ENCODE data around the gene ASTL. TPM values are rescaled to one million over a fixed set of nuclear protein-coding genes. Genes with fewer than 3 reads are reported as not detected.
"Not testable (repeated sequence)": the region's sequence is repeated elsewhere in the genome, so short reads cannot be mapped to it uniquely, and the experiment has no call there.

The ASTL gene
- total RNA-seq, 1 donor from 2014 or later = 1.1 TPM

- intact Hi-C loops (cut with micrococcal nuclease) = loop anchor here (1.0 to 5.0 kb wide), 7 partner anchors 61 to 1850 kb away; partner anchors contain the start of genes ACTR1B, ARID5A, KANSL3 and NCAPH
These were observed 8.7 kb upstream of the ASTL start for GRCh38 chr2:96146881-96147592.

GRCh38 chr2:96146153-96146880 lies 8.0 kb upstream of the ASTL start:
- intact Hi-C loops (cut with micrococcal nuclease) = loop anchor here (1.0 to 5.0 kb wide), 7 partner anchors 62 to 1851 kb away; partner anchors contain the start of genes ACTR1B, ARID5A, KANSL3 and NCAPH

GRCh38 chr2:96145848-96146152 lies 7.5 kb upstream of the ASTL start:
- intact Hi-C loops (cut with micrococcal nuclease) = loop anchor here (1.0 to 5.0 kb wide), 10 partner anchors 29 to 1852 kb away; partner anchors contain the start of genes ACTR1B, ADRA2B, ARID5A and KANSL3

- intact Hi-C loops (cut with micrococcal nuclease) = loop anchor here (1.0 to 5.0 kb wide), 8 partner anchors 29 to 1852 kb away; partner anchors contain the start of genes ACTR1B, ADRA2B, KANSL3 and NCAPH
These were observed 6.9 kb upstream of the ASTL start, which contains the start of gene DUSP2 for GRCh38 chr2:96145036-96145847. DUSP2 (minus strand) TSS chr2:96145440; CDS start chr2:96145354, 86 bp downstream.

- intact Hi-C loops (cut with micrococcal nuclease) = loop anchor here (1.0 to 5.0 kb wide), 8 partner anchors 28 to 1853 kb away; partner anchors contain the start of genes ACTR1B, ADRA2B, KANSL3 and NCAPH
These were observed 6.3 kb upstream of the ASTL start for GRCh38 chr2:96144481-96145035.

- intact Hi-C loops (cut with micrococcal nuclease) = loop anchor here (2.0 kb wide), 1 partner anchor 343 kb away; no protein-coding TSS in a partner anchor
These were observed 5.7 kb upstream of the ASTL start for GRCh38 chr2:96143848-96144480.

- intact Hi-C loops (cut with micrococcal nuclease) = no loop called here
These were observed 5.0 kb upstream of the ASTL start for GRCh38 chr2:96143231-96143847.

GRCh38 chr2:96142217-96143113 lies 4.2 kb upstream of the ASTL start:
- intact Hi-C loops (cut with micrococcal nuclease) = no loop called here

GRCh38 chr2:96141624-96141967 lies 3.3 kb upstream of the ASTL start:
- intact Hi-C loops (cut with micrococcal nuclease) = not testable (repeated sequence)

GRCh38 chr2:96140941-96141623 lies 2.8 kb upstream of the ASTL start:
- intact Hi-C loops (cut with micrococcal nuclease) = no loop called here

- intact Hi-C loops (cut with micrococcal nuclease) = no loop called here
These were observed 968 bp upstream of the ASTL start for GRCh38 chr2:96139181-96139758.

- intact Hi-C loops (cut with micrococcal nuclease) = loop anchor here (1.0 kb wide), 3 partner anchors 11 to 130 kb away; no protein-coding TSS in a partner anchor
These were observed 752 bp downstream of the ASTL start for GRCh38 chr2:96137321-96138178.

- intact Hi-C loops (cut with micrococcal nuclease) = no loop called here
These were observed 2.1 kb downstream of the ASTL start for GRCh38 chr2:96136129-96136720.

- intact Hi-C loops (cut with micrococcal nuclease) = no loop called here
These were observed 2.7 kb downstream of the ASTL start for GRCh38 chr2:96135621-96136020.

- intact Hi-C loops (cut with micrococcal nuclease) = no loop called here
These were observed 3.1 kb downstream of the ASTL start for GRCh38 chr2:96135171-96135570.

- intact Hi-C loops (cut with micrococcal nuclease) = no loop called here
These were observed 3.9 kb downstream of the ASTL start for GRCh38 chr2:96134421-96134820.

All from T-helper 1 cell treated with Interleukin-12 subunit alpha and Interleukin-12 subunit beta and Interleukin-4 antibody, amounts not matched to agents 30 ng/mL and 1 ng/mL, for 36 hours (primary cell).